Adipose tissue (tissue), 3 donors: ENCODE measurements around the gene S100A2. TPM values are rescaled to one million over a fixed set of nuclear protein-coding genes. Genes with fewer than 3 reads are reported as not detected.
A peak's percentile ranks its signal among the peaks of the same experiment; 100 is the strongest.

ENCODE experiments used
- H3K27ac ChIP-seq: one replicate; pipeline ENCODE4 v1.5.1; 2013; ENCODE audit warnings: low read depth, low read length
- whole genome bisulfite sequencing, 3 donors: extraction: QIAGEN DNeasy Blood & Tissue Kit; methylation state at CpG; one replicate each; pipeline ENCODE4 v1.1.7; 2013; 5-methylcytosine and 5-hydroxymethylcytosine counted together
- polyA plus RNA-seq, 3 donors: library from polyadenylated mRNA; stranded (reverse); fragments of 200-250 nt; gene quantifications; one replicate each; pipeline ENCODE4 v1.2.3, GENCODE V29; 2013
- donor health status: healthy with polysubstance abuse.
- donor health status: Bipolar disorder and iron deficiency.
- donor health status: healthy.

The S100A2 gene
- polyA plus RNA-seq, 3 donors = 0.52 to 4.4 (median 2.1) TPM

GRCh38 chr1:153550398-153550758 is 15.3 kb downstream of the S100A2 start:
- no peak overlapping the region for H3K27ac ChIP-seq
- WGBS, 3 donors = 79 to 93% (median 80%) methylated on average over 4 of the region's 4 CpGs

- no peak overlapping the region for H3K27ac ChIP-seq
- WGBS, 3 donors = 64 to 91% (median 67%) methylated on average over 6 of the region's 6 CpGs
Observed at GRCh38 chr1:153549741-153550397, 15.8 kb downstream of the S100A2 start.

GRCh38 chr1:153548722-153549688 is 16.6 kb downstream of the S100A2 start, which contains the start of gene S100A3:
Gene S100A3, minus strand, starts transcription at chr1:153549258. Its CDS starts 773 bp downstream, at chr1:153548485.
- peak within 1 kb of the TSS; percentile 62 for H3K27ac ChIP-seq
- WGBS, 3 donors = 60 to 74% (median 62%) methylated on average over 14 of the region's 14 CpGs

- WGBS, 3 donors = 79 to 87% (median 81%) methylated on average over 19 of the region's 19 CpGs
- H3K27ac ChIP-seq = no peak overlapping the region
Observed at GRCh38 chr1:153547560-153548551, 17.8 kb downstream of the S100A2 start.

GRCh38 chr1:153546796-153547559 is 18.7 kb downstream of the S100A2 start:
- no peak overlapping the region for H3K27ac ChIP-seq

GRCh38 chr1:153546371-153546770 is 19.3 kb downstream of the S100A2 start:
- 79 to 91% (median 86%) methylated on average over 8 of the region's 8 CpGs for WGBS, 3 donors
- no peak overlapping the region for H3K27ac ChIP-seq

More at GRCh38 chr1:153546796-153547559, 18.7 kb downstream of the S100A2 start:
- 65 to 83% (median 76%) methylated on average over 14 of the region's 14 CpGs for WGBS, 3 donors

GRCh38 chr1:153545067-153546055 is 20.3 kb downstream of the S100A2 start, which contains the start of gene S100A4:
Gene S100A4, minus strand, starts transcription at chr1:153545806. Its CDS starts 1,012 bp downstream, at chr1:153544794.
- 15 to 54% (median 21%) methylated on average over 19 of the region's 19 CpGs for WGBS, 3 donors
- peak within 1 kb of the TSS; percentile 53 for H3K27ac ChIP-seq

GRCh38 chr1:153544453-153545066 is 21.1 kb downstream of the S100A2 start:
- 40 to 74% (median 41%) methylated on average over 10 of the region's 10 CpGs for WGBS, 3 donors

GRCh38 chr1:153543736-153544135 is 21.9 kb downstream of the S100A2 start:
- peak overlapping the region; percentile 19 for H3K27ac ChIP-seq
- WGBS, 3 donors = 63 to 80% (median 74%) methylated on average over 4 of the region's 4 CpGs

More at GRCh38 chr1:153544453-153545066, 21.1 kb downstream of the S100A2 start:
- H3K27ac ChIP-seq = no peak overlapping the region

GRCh38 chr1:153542956-153543711 is 22.5 kb downstream of the S100A2 start:
- peak overlapping the region; percentile 19 for H3K27ac ChIP-seq
- 68 to 76% (median 75%) methylated on average over 13 of the region's 13 CpGs for WGBS, 3 donors

- no peak overlapping the region for H3K27ac ChIP-seq
- 63 to 76% (median 69%) methylated on average over 13 of the region's 13 CpGs for whole genome bisulfite sequencing, 3 donors
Observed at GRCh38 chr1:153541641-153542590, 23.7 kb downstream of the S100A2 start.

GRCh38 chr1:153540394-153541361 is 25.0 kb downstream of the S100A2 start, which contains the start of gene S100A5:
Gene S100A5, minus strand, starts transcription at chr1:153540934. Its CDS starts 743 bp downstream, at chr1:153540191.
- peak within 1 kb of the TSS; percentile 18 for H3K27ac ChIP-seq
- 75 to 84% (median 77%) methylated on average over 11 of the region's 11 CpGs for WGBS, 3 donors
